GM19023 (cell line): ENCODE measurements around the gene RMC1.
"Not testable (repeated sequence)": the region's sequence is repeated elsewhere in the genome, so short reads cannot be mapped to it uniquely, and the experiment has no call there.

Experiments
- ATAC-seq: cut with Tn5 transposase; IDR thresholded peaks from one replicate; pipeline ENCODE4 v1.9.1; 2021; ENCODE audit warnings: mild to moderate bottlenecking, moderate library complexity; ENCODE audit not compliant: unreplicated experiment

RMC1 gene

DNA sequence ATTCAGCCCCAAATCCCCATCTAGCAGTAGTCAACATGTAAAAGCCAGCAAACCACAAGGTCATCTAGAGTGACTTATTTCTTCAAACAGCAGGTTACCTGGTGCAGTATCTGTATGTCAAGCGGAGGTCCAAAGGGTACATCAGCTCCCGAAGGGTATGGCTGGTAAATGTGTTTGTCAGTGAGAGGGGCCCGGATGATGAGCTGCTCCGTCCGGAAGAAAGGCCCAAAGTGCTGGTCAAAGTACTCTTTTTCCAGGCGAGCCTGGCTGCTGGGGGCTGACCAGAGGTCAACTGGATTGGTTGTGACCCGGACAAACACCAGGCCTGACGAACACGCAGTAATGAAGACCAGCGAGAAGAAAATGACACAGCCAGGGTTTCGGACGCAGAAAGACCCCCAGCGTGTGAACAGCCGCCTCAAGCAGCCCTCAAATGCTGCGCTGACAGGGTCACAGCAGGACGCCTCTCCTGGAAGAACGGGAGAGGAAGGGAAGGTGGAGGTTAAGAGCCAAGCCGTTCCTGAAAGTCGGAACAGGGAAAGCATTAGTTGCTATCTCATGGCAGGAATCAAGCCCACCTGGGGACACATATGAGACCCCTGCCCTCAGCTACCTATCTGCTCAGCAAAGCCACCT lies 53.0 kb downstream of the RMC1 start:
- no peak for ATAC-seq

DNA sequence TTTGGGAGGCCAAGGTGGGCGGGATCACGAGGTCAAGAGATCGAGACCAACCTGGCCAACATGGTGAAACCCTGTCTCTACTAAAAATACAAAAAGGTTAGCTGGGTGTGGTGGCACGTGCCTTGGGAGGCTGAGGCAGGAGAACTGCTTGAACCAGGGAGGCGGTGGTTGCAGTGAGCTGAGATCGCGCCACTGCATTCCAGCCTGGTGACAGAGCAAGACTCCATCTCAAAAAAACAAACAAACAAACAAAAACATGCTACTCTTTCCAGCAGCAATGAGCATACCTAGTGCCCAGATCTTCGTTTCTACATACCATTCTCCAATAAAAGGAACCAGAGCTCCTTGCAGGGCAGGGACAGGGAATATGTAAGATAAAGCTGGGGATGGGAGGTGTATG lies 54.2 kb downstream of the RMC1 start:
- ATAC-seq, result not testable (repeated sequence)

DNA sequence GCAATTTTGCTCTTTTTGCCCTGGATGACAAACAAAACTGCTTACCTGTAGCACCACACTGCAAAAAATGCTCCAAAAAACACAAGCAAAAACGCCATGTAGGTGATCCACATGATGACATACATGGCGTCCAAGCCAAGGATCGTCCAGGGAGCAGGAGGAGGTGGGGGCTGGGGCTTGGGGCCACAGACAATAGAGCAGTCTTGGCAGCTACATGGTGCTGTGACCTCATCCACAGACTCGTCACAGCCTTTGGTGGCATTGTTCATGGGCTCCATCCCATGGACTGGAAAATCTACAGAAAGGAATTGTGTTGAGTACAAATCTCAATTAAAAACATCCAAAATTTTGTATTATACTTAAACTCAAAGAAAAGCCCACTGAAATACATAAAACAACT lies 56.9 kb downstream of the RMC1 start:
- ATAC-seq, result no peak

GRCh38 chr18:23563377-23564043 lies 60.2 kb downstream of the RMC1 start:
- no peak for ATAC-seq

DNA sequence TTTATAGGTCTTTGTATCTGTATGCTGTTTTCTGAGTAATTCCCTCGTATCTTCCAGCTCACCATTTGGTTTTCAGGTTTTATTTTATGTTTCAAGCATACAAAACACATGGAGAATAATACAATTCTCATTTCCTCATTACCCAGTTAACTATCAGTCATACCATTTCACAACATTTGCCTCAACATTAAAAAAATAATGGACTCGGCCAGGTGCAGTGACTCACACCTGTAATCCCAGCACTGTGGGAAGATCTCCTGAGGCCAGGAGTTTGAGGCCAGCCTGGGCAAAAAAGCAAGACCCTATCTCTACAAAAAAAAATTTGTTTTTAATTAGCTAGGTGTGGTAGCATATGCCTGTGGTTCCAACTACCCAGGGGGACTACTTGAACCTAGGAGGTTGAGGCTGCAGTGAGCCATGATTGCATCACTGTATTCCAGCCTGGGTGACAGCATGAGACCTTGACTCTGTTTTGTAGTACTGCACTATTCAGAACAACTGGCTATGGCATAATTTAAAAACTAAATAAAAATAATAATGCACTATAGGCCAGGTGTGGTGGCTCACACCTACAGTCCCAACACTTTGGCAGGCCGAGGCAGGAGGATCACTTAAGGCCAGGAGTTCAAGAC lies 62.7 kb downstream of the RMC1 start:
- no peak for ATAC-seq

DNA sequence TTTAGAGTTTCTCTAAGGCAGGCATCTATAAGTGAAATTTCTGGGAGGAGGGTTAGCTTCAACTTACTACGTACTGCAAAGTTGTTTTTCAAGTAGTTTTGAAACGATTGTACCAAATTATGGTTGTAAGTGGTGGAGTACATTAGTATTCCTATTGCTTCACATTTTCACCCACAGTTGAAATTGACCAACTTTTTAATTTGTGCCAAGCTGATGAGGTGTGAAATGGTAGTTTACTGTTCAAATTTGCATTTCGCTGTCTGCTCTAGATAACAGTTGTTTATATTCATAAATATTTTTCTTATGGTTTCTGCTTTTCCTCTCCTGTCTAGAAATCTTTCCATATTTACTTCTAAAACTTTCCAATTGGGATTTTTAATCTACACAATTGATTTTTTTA lies 64.4 kb downstream of the RMC1 start:
- ATAC-seq, result no peak

- ATAC-seq, result no peak
Measured at GRCh38 chr18:23568281-23569138, 65.2 kb downstream of the RMC1 start.

GRCh38 chr18:23569299-23570063 lies 66.2 kb downstream of the RMC1 start:
- ATAC-seq, result no peak

GRCh38 chr18:23570912-23571504 lies 67.7 kb downstream of the RMC1 start:
- no peak for ATAC-seq

GRCh38 chr18:23572012-23572411 lies 68.7 kb downstream of the RMC1 start:
- ATAC-seq, result no peak

- no peak for ATAC-seq
Measured at GRCh38 chr18:23572570-23572969, 69.3 kb downstream of the RMC1 start.

DNA sequence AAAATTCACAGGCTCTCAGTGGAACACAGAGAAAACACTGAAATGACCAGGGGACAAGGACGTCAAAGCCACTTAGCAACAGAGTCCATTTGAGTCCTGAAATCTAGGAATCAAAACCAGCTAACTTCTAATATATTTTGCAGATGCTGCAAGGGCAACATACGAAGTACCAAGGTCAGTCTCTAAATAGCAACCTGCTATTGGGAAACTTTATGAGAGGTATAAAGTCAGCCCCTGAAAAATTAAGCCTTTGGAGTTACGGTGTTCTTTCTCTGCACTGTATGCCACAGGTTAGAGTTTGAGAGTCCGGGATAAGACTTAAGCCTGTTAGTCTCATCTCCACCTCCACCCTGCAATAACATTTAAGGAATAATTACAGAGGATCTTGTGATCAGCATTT lies 69.7 kb downstream of the RMC1 start:
- no peak for ATAC-seq

DNA sequence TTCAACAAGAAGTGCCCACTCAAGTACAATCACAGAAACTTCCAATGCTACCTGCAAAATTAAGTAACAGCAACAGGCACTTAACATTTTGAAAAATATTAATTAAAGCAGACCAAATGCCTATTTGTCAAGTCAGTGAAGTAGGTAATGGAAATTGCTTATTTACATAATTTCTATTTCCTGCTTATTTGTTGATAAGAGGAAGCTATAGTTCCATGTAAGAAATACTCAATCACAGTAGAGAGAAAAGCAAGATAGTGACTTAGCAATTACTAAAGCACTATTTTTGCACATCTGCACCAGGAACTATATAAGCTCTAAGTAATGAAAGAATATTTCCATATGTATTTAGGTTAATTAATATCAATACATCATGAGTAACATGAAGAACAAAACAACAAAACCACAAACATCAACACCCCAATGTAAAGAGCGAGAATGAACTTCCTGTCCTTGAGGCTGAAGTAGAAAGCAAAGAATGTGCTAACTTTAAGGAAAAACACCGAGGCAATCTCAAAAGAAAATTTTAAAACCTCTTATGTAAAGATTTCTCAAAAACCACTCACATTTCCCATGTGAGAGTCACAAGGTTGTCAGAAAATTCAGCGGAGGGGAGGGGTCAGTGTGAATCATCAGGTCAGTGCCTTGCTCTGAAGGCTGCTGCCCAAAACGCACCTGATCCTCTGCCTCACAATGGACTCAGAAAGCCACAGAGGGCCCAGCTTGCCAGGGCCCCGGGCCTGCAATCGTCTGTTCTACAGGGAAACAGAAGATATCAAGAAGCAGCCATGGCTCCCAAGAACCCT lies 70.5 kb downstream of the RMC1 start:
- ATAC-seq, result no peak

DNA sequence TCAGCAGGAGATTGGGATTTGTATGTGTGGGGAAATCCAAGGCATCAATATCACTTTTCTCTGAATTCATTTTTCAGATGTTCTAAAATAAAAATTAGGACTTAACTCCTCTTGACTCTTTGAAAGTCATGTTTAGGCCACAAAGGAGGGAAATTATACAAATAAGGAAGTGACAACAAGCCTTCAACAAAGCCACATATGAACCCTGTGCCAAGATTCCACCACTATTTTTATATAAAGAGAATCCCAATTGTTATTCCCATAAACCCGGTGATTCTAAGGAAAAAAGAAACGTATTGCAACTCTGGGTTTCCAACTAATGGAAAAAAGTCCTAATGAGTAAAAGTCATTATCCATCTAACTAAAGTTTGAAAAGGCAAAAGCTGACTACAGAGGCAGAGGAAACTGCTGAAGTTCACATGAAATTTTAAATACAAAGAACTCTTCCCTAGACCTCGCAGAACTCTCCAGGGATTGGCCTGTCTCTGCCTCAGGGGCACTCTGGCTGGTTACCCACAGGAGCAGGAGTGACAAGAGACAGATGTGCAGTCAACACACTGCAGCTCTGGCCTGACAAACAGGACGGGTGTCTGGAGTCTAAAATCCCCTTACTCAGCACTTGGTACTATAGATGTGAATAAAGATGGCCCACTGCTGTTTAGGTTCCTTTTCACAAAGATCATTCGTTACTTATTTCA lies 71.4 kb downstream of the RMC1 start:
- no peak for ATAC-seq

DNA sequence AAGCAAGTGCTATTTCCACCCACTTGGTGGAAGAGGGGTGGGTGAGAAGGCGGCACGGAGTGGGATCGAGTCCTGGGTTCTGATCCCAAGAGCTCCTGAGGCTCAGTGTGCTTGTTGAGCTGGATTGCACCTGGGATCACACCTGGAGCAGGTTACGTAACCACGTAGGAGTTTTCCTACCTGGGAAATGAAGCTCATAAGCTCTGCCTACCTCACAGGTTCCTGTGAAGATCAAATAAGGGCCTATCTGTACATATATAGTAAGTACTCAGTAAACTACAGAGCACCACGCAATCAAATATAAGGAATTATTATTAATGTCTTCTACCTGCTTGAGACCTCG lies 72.0 kb downstream of the RMC1 start:
- ATAC-seq, result no peak

DNA sequence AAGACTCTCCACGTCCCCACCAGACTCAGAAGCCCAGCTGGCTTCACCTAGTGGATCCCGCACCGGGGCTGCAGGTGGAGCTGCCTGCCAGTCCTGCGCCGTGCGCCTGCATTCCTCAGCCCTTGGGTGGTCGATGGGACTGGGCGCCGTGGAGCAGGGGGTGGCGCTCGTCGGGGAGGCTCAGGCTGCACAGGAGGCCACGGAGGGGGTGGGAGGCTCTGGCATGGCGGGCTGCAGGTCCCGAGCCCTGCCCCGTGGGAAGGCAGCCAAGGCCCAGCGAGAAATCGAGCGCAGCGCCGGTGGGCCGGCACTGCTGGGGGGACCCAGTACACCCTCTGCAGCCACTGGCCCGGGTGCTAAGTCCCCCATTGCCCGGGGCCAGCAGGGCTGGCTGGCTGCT lies 74.2 kb downstream of the RMC1 start:
- ATAC-seq, result not testable (repeated sequence)

- no peak for ATAC-seq
Measured at GRCh38 chr18:23578067-23578701, 74.9 kb downstream of the RMC1 start.

DNA sequence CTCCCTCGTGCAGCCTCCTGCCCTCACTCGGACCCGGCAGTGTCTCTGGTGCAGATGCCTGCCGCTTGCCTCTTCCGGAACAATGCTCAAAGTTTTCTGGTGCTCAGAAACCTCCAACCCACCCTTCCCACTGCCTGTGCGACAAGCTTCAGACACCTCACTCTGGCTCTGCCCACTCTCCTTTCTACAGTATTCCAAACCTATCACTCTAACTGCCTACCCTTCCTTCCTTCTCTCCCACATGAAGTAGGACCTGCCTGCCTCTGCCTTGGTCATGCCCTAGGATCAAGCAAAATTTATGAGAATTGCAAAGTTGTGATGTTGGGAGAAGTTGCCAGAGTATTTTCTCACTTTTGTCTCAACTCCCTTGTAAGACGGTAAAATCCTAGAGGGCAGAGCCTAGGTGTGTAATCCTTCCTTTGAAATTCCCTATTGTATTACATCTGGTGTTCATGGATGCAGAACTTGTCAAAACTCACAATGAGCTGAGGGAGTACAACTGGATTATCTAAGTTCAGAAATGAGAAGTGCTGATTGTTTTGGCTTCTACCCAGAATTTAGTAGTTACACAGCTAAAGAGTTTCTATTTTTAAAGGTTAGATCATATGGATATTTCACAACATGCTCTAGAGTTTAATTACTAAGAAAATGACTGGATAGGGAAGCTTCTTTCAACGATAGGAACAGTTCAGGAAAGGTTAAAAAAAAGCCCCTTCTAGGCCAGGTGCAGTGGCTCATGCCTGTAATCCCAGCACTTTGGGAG lies 75.8 kb downstream of the RMC1 start:
- no peak for ATAC-seq
